ENCODE measurements around the gene THRB.

DNA sequence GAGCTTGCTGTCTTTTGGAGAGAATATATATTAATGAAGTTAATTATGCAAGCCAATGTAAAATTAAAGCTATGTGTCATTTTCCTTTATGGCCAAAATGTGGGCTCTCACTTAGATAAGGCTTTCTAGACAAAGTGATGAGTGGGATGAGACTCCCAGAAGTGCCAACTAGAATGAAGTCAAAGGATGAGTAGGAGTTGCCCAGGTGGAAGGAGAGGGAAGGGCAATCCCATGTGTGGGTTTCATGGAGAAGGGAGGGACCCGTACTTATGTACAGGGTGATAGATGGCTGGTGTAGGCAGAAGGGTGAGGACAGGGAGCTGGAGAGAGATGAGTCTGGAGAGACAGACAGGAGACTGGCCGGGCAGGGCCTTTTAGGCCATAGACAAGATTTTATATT, 239.2 kb downstream of the THRB start:
- TF ChIP-seq, protein P1, sequence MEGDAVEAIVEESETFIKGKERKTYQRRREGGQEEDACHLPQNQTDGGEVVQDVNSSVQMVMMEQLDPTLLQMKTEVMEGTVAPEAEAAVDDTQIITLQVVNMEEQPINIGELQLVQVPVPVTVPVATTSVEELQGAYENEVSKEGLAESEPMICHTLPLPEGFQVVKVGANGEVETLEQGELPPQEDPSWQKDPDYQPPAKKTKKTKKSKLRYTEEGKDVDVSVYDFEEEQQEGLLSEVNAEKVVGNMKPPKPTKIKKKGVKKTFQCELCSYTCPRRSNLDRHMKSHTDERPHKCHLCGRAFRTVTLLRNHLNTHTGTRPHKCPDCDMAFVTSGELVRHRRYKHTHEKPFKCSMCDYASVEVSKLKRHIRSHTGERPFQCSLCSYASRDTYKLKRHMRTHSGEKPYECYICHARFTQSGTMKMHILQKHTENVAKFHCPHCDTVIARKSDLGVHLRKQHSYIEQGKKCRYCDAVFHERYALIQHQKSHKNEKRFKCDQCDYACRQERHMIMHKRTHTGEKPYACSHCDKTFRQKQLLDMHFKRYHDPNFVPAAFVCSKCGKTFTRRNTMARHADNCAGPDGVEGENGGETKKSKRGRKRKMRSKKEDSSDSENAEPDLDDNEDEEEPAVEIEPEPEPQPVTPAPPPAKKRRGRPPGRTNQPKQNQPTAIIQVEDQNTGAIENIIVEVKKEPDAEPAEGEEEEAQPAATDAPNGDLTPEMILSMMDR (IDR thresholded peaks at IDR 0.05), result no peak
- no peak for TF ChIP-seq EP300 (IDR thresholded peaks at IDR 0.05)
